ENCODE data around the gene IFNGR2. TPM values are rescaled to one million over a fixed set of nuclear protein-coding genes. Genes with fewer than 3 reads are reported as not detected.

IFNGR2 gene
- total and polyA plus RNA-seq, 2 of the 8 experiments (the other 6 are each of a cell fraction or from before 2014, with no cell fraction given) = 36.0 to 46.4 TPM

DNA sequence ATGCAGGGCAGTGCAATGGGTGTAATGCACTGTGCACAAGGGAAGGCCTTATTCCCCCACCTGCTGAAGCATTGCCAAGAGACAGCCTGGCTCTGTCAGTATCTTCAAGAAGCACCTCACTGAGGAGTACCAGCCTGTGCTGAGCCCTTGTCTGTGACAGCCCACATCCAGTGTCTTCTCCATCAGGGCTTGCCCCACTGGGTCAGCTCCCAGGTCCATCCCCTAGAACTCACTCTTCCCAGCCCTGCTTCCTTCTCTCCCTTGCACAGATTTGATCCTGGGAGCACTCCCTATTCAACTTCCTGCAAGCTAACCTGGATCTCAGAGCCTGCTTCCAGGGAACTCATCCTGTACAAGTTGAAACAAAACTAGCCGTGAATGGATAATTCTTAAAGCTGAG is 33.6 kb upstream of the IFNGR2 start:
- no peaks in the 10 kb centered on the region for H3K79me1 ChIP-seq (ENCODE audit: low read depth, low read length)
- peak overlapping the region; percentile 66 for H4K91ac ChIP-seq (replicated peaks; ENCODE audit: insufficient read length, low read length)
- peaks cover 0 to 12% (median 3%) of the 10 kb centered on the region in 4 experiments; a peak in 4 of 7 replicates for H3K4me1 ChIP-seq (replicated peaks in 1 of 4; ENCODE audit: control insufficient read depth in 3 of 4, insufficient read depth in 4 of 4, low read length in 3 of 4)
- FAIRE-seq = no peak
- POLR2A ChIA-PET (ENCODE audit: partially characterized antibody) = interaction anchor here (0.8 to 1.3 kb wide), 2 partner anchors 8 to 9 kb away, joined by 3 to 8 read pairs; no protein-coding TSS in a partner anchor
- H3K79me2 ChIP-seq (ENCODE audit: control insufficient read depth in 1 of 2, insufficient read depth in 2 of 2, low read length in 2 of 2) = no peaks in the 10 kb centered on the region
- no peaks in the 10 kb centered on the region for H3K27me3 ChIP-seq (replicated peaks in 1 of 4; ENCODE audit: control insufficient read depth in 3 of 4, extremely low read depth in 1 of 4, insufficient read depth in 3 of 4, low read length in 3 of 4)
- H4K5ac ChIP-seq (ENCODE audit: insufficient read length, low read depth, low read length) = no peak overlapping the region
- H4K20me1 ChIP-seq (replicated peaks in 1 of 2; ENCODE audit: control insufficient read depth in 1 of 2, insufficient read depth in 2 of 2, low read length in 2 of 2) = no peaks in the 10 kb centered on the region
- peak overlapping the region; percentile 88; the same call in 1 of the 2 replicates for H2BK15ac ChIP-seq (ENCODE audit: low read length)
- H2BK12ac ChIP-seq (ENCODE audit: low read depth, low read length) = peak overlapping the region; percentile 98; the same call in 1 of the 2 replicates
- H2AK5ac ChIP-seq (ENCODE audit: low read depth, low read length) = peak overlapping the region; percentile 91; the same call in 1 of the 2 replicates
- DNase-seq (ENCODE audit: low read depth in 1 of 2, low spot score in 2 of 2) = no peak
- H3K27ac ChIP-seq (ENCODE audit: low read depth, low read length) = no peak overlapping the region
- no peak overlapping the region for H3K4me2 ChIP-seq (ENCODE audit: insufficient read depth in 1 of 2, low read depth in 2 of 2, low read length in 2 of 2)
- no peak overlapping the region for H3K9ac ChIP-seq (replicated peaks in 1 of 4; ENCODE audit: extremely low read depth in 1 of 4, low read depth in 3 of 4, low read length in 3 of 4)
- 92% methylated on average over 1 of the region's 1 CpG; no CpG with 5 or more reads in 1 of the 2 experiments for WGBS, 2 experiments (ENCODE audit: extremely low coverage in 1 of 2, insufficient coverage in 1 of 2, insufficient read length in 1 of 2, insufficient replicate concordance in 2 of 2, low coverage in 1 of 2, low lambda C conversion rate in 2 of 2, missing lambda C conversion rate in 1 of 2)
- H3K18ac ChIP-seq (ENCODE audit: extremely low read depth, low read length) = peak overlapping the region; percentile 65; the same call in 1 of the 2 replicates
- no peak overlapping the region for H3K23ac ChIP-seq (ENCODE audit: insufficient read length)
- CTCF ChIA-PET (ENCODE audit: partially characterized antibody) = interaction anchor here (1.0 to 4.8 kb wide), 9 partner anchors 9 to 168 kb away, joined by 3 to 17 read pairs (median 4); no protein-coding TSS in a partner anchor
- H3K14ac ChIP-seq (ENCODE audit: insufficient read length) = no peak overlapping the region
- H2AFZ ChIP-seq (ENCODE audit: low read length) = no peak overlapping the region
- peak overlapping the region; percentile 35; the same call in 1 of the 2 replicates for H4K8ac ChIP-seq (ENCODE audit: extremely low read depth, insufficient read depth, low read length)
- no peaks in the 10 kb centered on the region for H3K23me2 ChIP-seq (ENCODE audit: low read depth, low read length)
- H2BK120ac ChIP-seq (replicated peaks; ENCODE audit: low read depth, low read length) = no peak overlapping the region
- no peak overlapping the region for H3K4me3 ChIP-seq (ENCODE audit: extremely low read depth in 1 of 4, insufficient read depth in 2 of 4, low read depth in 3 of 4, low read length in 4 of 4)
- 0 out of 2 replicates have a peak overlapping the region, but pooled peaks have one; percentile 37 for H2BK5ac ChIP-seq (ENCODE audit: low read depth, low read length)
- H3K56ac ChIP-seq (replicated peaks; ENCODE audit: insufficient read length, low read depth, low read length) = no peak overlapping the region
- H3K9me3 ChIP-seq (ENCODE audit: insufficient read depth in 2 of 2, low read depth in 1 of 2, low read length in 1 of 2) = peaks cover 7 to 8% of the 10 kb centered on the region in 2 experiments
- peak overlapping the region; percentile 98 for H2BK20ac ChIP-seq (ENCODE audit: low read length)
- no peaks in the 10 kb centered on the region for H3K36me3 ChIP-seq (ENCODE audit: control insufficient read depth in 2 of 4, insufficient read depth in 4 of 4, low read length in 3 of 4)
- H3K4ac ChIP-seq (replicated peaks; ENCODE audit: insufficient read length, low read depth, low read length) = no peak overlapping the region
- no peak for TF ChIP-seq CREB1 (IDR thresholded peaks at IDR 0.05)
- TF ChIP-seq SP4 (IDR thresholded peaks at IDR 0.05; ENCODE audit: low read length) = no peak
- TF ChIP-seq EZH2 (IDR thresholded peaks at IDR 0.05; ENCODE audit: low read depth, low read length, severe bottlenecking) = no peak
- TF ChIP-seq CHD1 (IDR thresholded peaks at IDR 0.05; ENCODE audit: low read depth, low read length) = no peak
- TF ChIP-seq, protein P1, sequence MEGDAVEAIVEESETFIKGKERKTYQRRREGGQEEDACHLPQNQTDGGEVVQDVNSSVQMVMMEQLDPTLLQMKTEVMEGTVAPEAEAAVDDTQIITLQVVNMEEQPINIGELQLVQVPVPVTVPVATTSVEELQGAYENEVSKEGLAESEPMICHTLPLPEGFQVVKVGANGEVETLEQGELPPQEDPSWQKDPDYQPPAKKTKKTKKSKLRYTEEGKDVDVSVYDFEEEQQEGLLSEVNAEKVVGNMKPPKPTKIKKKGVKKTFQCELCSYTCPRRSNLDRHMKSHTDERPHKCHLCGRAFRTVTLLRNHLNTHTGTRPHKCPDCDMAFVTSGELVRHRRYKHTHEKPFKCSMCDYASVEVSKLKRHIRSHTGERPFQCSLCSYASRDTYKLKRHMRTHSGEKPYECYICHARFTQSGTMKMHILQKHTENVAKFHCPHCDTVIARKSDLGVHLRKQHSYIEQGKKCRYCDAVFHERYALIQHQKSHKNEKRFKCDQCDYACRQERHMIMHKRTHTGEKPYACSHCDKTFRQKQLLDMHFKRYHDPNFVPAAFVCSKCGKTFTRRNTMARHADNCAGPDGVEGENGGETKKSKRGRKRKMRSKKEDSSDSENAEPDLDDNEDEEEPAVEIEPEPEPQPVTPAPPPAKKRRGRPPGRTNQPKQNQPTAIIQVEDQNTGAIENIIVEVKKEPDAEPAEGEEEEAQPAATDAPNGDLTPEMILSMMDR (IDR thresholded peaks at IDR 0.05; ENCODE audit: control extremely low read depth in 1 of 3, insufficient read depth in 1 of 3, low read depth in 1 of 3, low read length in 3 of 3) = no peak
- TF ChIP-seq FOSL1 (IDR thresholded peaks at IDR 0.05; ENCODE audit: insufficient read depth, low read depth, low read length) = no peak
- no peak for TF ChIP-seq GABPA (IDR thresholded peaks at IDR 0.05; ENCODE audit: borderline replicate concordance, insufficient read depth, low read length)
- TF ChIP-seq TCF12 (IDR thresholded peaks at IDR 0.05; ENCODE audit: low read depth, low read length) = no peak
- no peak for TF ChIP-seq RFX5 (IDR thresholded peaks at IDR 0.05; ENCODE audit: borderline replicate concordance, low read depth, low read length)
- no peak for TF ChIP-seq SIN3A (conservative IDR thresholded peaks at IDR 0.05 in 1 of 2, IDR thresholded peaks at IDR 0.05 in 1 of 2; ENCODE audit: low read depth in 1 of 2, low read length in 2 of 2)
- TF ChIP-seq SP1 (IDR thresholded peaks at IDR 0.05; ENCODE audit: low read depth, low read length) = no peak
